NCI-H1092 (cell line): ENCODE measurements around the gene ZNF516.

Source experiments
- DNase-seq: peaks from one replicate; lab custom pipeline; 2025; lab: John Stamatoyannopoulos, UW

The ZNF516 gene

GRCh38 chr18:76380791-76381405 lies 114.1 kb downstream of the ZNF516 start:
- DNase-seq: no peak

GRCh38 chr18:76380127-76380729 lies 114.8 kb downstream of the ZNF516 start:
- DNase-seq: no peak

- no peak for DNase-seq
These were observed 115.6 kb downstream of the ZNF516 start for GRCh38 chr18:76379226-76380126.

DNA sequence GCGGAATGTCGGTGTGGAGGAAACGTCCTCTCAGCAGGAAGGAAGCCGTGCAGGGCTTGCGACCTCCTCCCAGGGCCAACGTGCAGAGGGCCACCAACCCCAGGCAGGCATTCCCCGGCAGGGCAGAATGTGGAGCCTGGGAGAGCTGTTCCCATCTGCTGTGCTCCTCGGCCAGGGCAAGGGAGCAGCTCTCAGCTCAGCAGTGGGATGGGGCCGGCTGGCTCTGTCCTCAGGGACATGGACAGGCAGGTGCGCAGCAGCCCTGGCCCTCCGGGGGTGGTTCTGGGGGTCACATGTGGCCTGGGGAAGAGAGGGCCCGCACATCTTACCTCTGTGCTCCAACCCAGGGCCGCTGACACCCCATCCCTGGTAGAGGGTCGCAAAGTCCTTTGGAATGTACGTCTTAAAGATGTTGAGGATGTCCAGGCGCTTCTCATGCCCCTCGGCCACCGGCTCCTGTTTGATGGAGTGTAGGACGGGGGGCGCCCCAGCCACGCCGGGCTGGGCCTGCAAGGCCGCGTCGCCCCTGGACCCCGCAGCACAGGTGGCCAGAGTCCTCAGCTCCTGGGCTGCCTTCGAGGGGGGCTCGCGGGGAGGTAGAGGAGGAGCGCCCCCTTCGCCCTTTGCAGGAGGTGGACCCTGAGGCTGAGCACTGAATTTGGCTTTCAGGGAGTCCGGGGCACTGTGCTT lies 116.4 kb downstream of the ZNF516 start:
- DNase-seq: no peak

- no peak for DNase-seq
These were observed 117.7 kb downstream of the ZNF516 start for GRCh38 chr18:76377359-76377756.

GRCh38 chr18:76376668-76377358 lies 118.2 kb downstream of the ZNF516 start:
- DNase-seq: no peak

- DNase-seq: no peak
These were observed 118.8 kb downstream of the ZNF516 start for GRCh38 chr18:76376225-76376624.

DNA sequence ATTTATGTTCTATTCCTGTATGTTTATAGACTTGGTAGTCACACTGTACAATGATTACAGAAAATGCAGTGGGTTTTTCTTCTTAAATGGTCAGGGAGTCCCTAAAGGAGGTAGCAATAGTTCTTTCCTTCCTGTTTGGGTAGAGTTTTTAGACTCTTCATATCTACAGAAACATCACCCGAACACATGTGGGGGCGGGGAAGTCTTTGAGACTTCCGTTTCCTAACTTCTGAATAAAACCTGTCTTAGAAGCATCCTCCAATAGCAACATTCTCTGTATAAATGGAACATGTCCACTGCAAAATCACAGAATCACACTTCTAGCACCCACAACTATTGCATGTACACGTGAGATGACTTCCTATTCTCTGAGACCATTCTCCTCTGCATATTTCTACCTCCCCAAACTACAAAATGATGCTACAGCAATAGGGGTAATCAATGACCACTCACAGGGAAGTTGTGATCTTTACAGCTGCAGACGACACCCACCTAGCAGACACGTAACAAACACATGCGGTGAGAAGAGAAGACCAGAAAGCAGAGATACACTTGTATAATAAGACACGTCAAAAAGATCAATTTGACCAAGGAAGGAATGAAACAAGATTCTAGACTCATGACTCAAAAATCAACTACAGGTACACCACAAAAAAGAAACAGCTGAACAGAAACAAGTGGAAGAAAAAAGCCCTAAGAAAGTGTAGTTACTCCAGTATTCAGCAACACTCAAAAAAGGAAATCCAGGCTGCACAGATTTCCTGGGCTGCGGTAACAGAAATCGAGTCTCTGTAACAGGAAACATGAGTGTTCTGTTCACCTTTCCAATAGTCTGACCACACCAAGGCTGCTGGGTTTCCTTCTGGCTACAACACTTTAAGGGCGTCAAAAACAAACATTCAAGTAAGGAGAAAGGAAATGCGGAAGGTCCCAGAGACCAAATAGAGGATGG lies 120.4 kb downstream of the ZNF516 start:
- DNase-seq: no peak

- DNase-seq: no peak
These were observed 121.7 kb downstream of the ZNF516 start for GRCh38 chr18:76373297-76373696.

- DNase-seq: no peak
These were observed 123.5 kb downstream of the ZNF516 start for GRCh38 chr18:76371301-76372203.

- DNase-seq: no peak
These were observed 124.4 kb downstream of the ZNF516 start for GRCh38 chr18:76370686-76371085.

GRCh38 chr18:76370201-76370600 lies 124.8 kb downstream of the ZNF516 start:
- no peak for DNase-seq

- no peak for DNase-seq
These were observed 125.3 kb downstream of the ZNF516 start for GRCh38 chr18:76369791-76370190.

- no peak for DNase-seq
These were observed 126.1 kb downstream of the ZNF516 start for GRCh38 chr18:76368976-76369375.

DNA sequence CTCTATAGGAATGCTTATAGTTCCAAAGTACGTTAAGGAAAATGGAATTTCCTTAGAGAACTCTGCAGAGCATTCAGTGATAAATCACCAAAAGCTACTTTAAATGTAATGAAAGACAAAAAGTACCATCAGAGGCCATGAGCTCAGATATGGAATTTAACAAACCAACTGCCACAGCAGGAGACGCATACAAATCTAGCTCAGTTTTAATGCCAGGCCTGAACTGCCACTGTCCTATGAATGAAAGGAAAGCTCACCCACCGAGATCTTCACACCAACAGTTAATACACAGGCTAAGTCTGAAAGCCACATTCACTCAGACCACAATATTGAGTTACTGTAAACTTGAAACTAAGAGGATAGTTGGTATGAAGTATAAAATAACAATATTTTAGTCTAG lies 126.8 kb downstream of the ZNF516 start:
- no peak for DNase-seq

GRCh38 chr18:76367168-76368125 lies 127.6 kb downstream of the ZNF516 start:
- DNase-seq: no peak

- DNase-seq: no peak
These were observed 129.5 kb downstream of the ZNF516 start for GRCh38 chr18:76365561-76365960.
